ENCODE measurements around the gene HINFP.

GRCh38 chr11:119167933-119168332, 46.6 kb downstream of the HINFP start:
- TF ChIP-seq TAF1 (IDR thresholded peaks at IDR 0.05; ENCODE audit: control insufficient read depth, extremely low read depth, insufficient read depth, low read length, severe bottlenecking), result no peak
- no peak for TF ChIP-seq ELF4 (CRISPR knock-in tag; IDR thresholded peaks at IDR 0.05)
- TF ChIP-seq FUS (optimal IDR thresholded peaks at IDR 0.05; ENCODE audit: low read depth, low read length), result no peak
- TF ChIP-seq MYC (IDR thresholded peaks at IDR 0.05; ENCODE audit: low read depth, low read length), result no peak
- no peak for TF ChIP-seq MYC (CRISPR knock-in tag; IDR thresholded peaks at IDR 0.05; ENCODE audit: borderline replicate concordance, low read depth)
- TF ChIP-seq CTCF (IDR thresholded peaks at IDR 0.05 in 2 of 3, conservative IDR thresholded peaks at IDR 0.05 in 1 of 3; ENCODE audit: insufficient read depth in 2 of 3, low read depth in 1 of 3, low read length in 3 of 3), result no peak
- no peak for TF ChIP-seq SUPT5H (IDR thresholded peaks at IDR 0.05)
